ENCODE results near the gene BOLL.
"Not testable (repeated sequence)": the region's sequence is repeated elsewhere in the genome, so short reads cannot be mapped to it uniquely, and the experiment has no call there.

The BOLL gene

GRCh38 chr2:197795277-197795676 lies 10.2 kb upstream of the BOLL start:
- no peak for DNase-seq

GRCh38 chr2:197793456-197793855 lies 8.3 kb upstream of the BOLL start:
- no peak for DNase-seq

GRCh38 chr2:197786010-197786877 lies 1.1 kb upstream of the BOLL start:
- DNase-seq = peak; percentile 69

- no peak for DNase-seq
Observed at GRCh38 chr2:197782126-197782525, 3.0 kb downstream of the BOLL start.

GRCh38 chr2:197779261-197779660 lies 5.9 kb downstream of the BOLL start:
- DNase-seq = no peak

- DNase-seq = no peak
Observed at GRCh38 chr2:197777823-197778407, 7.2 kb downstream of the BOLL start.

- no peak for DNase-seq
Observed at GRCh38 chr2:197760293-197760657, 24.8 kb downstream of the BOLL start.

- no peak for DNase-seq
Observed at GRCh38 chr2:197759625-197760292, 25.4 kb downstream of the BOLL start.

GRCh38 chr2:197759013-197759412 lies 26.1 kb downstream of the BOLL start:
- no peak for DNase-seq

- DNase-seq = no peak
Observed at GRCh38 chr2:197740200-197740599, 44.9 kb downstream of the BOLL start.

- not testable (repeated sequence) for DNase-seq
Observed at GRCh38 chr2:197728555-197729544, 56.3 kb downstream of the BOLL start.

GRCh38 chr2:197727011-197727410 lies 58.1 kb downstream of the BOLL start:
- DNase-seq = no peak

GRCh38 chr2:197717863-197718262 lies 67.3 kb downstream of the BOLL start:
- DNase-seq = no peak

GRCh38 chr2:197713271-197713670 lies 71.8 kb downstream of the BOLL start:
- no peak for DNase-seq

- no peak for DNase-seq
Observed at GRCh38 chr2:197711578-197711977, 73.5 kb downstream of the BOLL start.

- DNase-seq = no peak
Observed at GRCh38 chr2:197710424-197711042, 74.6 kb downstream of the BOLL start.

- not testable (repeated sequence) for DNase-seq
Observed at GRCh38 chr2:197709140-197709539, 76.0 kb downstream of the BOLL start.

GRCh38 chr2:197708331-197708730 lies 76.8 kb downstream of the BOLL start:
- DNase-seq = no peak

- no peak for DNase-seq
Observed at GRCh38 chr2:197707316-197708213, 77.6 kb downstream of the BOLL start.

- no peak for DNase-seq
Observed at GRCh38 chr2:197706839-197707207, 78.3 kb downstream of the BOLL start.

All from activated CD4-positive, CD25-positive, alpha-beta regulatory T cell treated with anti-CD3 and anti-CD28 coated beads, Interleukin-2, amount 50 U/mL, for 72 hours (primary cell).